Measurements from ENCODE around the gene KCNK3.

DNA sequence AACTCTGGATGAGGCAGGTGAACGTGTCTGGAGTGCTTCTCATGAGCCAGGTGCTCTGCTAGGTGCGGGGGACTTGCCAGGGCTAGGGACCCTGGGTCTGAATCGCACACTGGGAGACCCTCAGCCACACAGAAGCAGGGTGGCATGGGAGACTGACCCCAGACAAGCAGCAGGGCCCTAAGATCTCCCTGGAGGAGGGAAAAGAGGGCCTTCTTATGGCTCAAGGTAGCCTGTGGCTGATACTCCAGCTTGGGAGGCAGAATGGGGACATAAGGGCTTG, 38.5 kb upstream of the KCNK3 start:
- TF ChIP-seq, protein P1, sequence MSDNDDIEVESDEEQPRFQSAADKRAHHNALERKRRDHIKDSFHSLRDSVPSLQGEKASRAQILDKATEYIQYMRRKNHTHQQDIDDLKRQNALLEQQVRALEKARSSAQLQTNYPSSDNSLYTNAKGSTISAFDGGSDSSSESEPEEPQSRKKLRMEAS (IDR thresholded peaks at IDR 0.05; ENCODE audit: insufficient read depth, insufficient read length), result no peak
- no peak for TF ChIP-seq EZH2 (IDR thresholded peaks at IDR 0.05; ENCODE audit: borderline replicate concordance, low read depth, low read length, severe bottlenecking)
- TF ChIP-seq, protein P2, sequence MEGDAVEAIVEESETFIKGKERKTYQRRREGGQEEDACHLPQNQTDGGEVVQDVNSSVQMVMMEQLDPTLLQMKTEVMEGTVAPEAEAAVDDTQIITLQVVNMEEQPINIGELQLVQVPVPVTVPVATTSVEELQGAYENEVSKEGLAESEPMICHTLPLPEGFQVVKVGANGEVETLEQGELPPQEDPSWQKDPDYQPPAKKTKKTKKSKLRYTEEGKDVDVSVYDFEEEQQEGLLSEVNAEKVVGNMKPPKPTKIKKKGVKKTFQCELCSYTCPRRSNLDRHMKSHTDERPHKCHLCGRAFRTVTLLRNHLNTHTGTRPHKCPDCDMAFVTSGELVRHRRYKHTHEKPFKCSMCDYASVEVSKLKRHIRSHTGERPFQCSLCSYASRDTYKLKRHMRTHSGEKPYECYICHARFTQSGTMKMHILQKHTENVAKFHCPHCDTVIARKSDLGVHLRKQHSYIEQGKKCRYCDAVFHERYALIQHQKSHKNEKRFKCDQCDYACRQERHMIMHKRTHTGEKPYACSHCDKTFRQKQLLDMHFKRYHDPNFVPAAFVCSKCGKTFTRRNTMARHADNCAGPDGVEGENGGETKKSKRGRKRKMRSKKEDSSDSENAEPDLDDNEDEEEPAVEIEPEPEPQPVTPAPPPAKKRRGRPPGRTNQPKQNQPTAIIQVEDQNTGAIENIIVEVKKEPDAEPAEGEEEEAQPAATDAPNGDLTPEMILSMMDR (IDR thresholded peaks at IDR 0.05; ENCODE audit: extremely low read depth in 1 of 2, insufficient read depth in 1 of 2, low read depth in 1 of 2, low read length in 2 of 2), result no peak
- TF ChIP-seq POLR2A (IDR thresholded peaks at IDR 0.05; ENCODE audit: low read depth, low read length), result no peak

All from endothelial cell of umbilical vein (primary cell).